Measurements from ENCODE around the gene ELANE. TPM values are rescaled to one million over a fixed set of nuclear protein-coding genes. Genes with fewer than 3 reads are reported as not detected.
A peak's percentile ranks its signal among the peaks of the same experiment; 100 is the strongest.

The ELANE gene
- total and polyA plus RNA-seq, 2 experiments from 2014 or later, result 0.81 to 0.83 TPM

DNA sequence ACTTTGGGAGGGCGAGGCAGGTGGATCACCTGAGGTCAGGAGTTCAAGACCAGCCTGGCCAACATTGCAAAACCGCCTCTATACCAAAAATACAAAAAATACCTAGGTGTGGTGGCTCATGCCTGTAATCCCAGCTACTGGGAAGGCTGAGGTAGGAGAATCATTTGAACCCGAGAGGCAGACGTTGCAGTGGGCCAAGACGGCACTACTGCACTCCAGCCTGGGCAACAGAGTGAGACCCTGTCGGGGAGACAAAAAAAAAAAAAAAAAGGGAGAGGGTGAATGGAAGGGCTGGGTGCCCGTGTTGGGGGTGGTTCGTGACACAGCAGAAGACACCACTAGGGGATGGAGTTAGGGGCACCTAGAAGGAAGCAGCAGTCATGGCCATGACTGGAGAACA, 18.2 kb downstream of the ELANE start:
- WGBS (ENCODE audit: low lambda C conversion rate, missing lambda C conversion rate), result 96% methylated on average over 8 of the region's 8 CpGs
- no peaks in the 10 kb centered on the region for H3K9me2 ChIP-seq (replicated peaks; ENCODE audit: insufficient read depth)
- DNase-seq (ENCODE audit: low spot score), result no peak
- H3K4me3 ChIP-seq, result no peak overlapping the region
- H3K27ac ChIP-seq, result no peak overlapping the region
- H3K4me1 ChIP-seq (ENCODE audit: insufficient read depth), result no peaks in the 10 kb centered on the region
- H3K4me2 ChIP-seq, result no peak overlapping the region
- H3K9me3 ChIP-seq (ENCODE audit: low read depth), result no peaks in the 10 kb centered on the region
- no peaks in the 10 kb centered on the region for H3K27me3 ChIP-seq
- H3K79me2 ChIP-seq, result no peaks in the 10 kb centered on the region
- H3K36me3 ChIP-seq (replicated peaks; ENCODE audit: insufficient read depth, low read depth), result no peaks in the 10 kb centered on the region
- no peak overlapping the region for H2AFZ ChIP-seq
- no peaks in the 10 kb centered on the region for H4K20me1 ChIP-seq (ENCODE audit: insufficient read depth, poor library complexity, severe bottlenecking)
- TF ChIP-seq EZH2 (IDR thresholded peaks at IDR 0.05; ENCODE audit: borderline replicate concordance) (no peak), EZH2phosphoT487 (IDR thresholded peaks at IDR 0.05; ENCODE audit: low read depth, severe bottlenecking, unreplicated experiment) (no peak)
- TF ChIP-seq, protein P1, sequence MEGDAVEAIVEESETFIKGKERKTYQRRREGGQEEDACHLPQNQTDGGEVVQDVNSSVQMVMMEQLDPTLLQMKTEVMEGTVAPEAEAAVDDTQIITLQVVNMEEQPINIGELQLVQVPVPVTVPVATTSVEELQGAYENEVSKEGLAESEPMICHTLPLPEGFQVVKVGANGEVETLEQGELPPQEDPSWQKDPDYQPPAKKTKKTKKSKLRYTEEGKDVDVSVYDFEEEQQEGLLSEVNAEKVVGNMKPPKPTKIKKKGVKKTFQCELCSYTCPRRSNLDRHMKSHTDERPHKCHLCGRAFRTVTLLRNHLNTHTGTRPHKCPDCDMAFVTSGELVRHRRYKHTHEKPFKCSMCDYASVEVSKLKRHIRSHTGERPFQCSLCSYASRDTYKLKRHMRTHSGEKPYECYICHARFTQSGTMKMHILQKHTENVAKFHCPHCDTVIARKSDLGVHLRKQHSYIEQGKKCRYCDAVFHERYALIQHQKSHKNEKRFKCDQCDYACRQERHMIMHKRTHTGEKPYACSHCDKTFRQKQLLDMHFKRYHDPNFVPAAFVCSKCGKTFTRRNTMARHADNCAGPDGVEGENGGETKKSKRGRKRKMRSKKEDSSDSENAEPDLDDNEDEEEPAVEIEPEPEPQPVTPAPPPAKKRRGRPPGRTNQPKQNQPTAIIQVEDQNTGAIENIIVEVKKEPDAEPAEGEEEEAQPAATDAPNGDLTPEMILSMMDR (IDR thresholded peaks at IDR 0.05; ENCODE audit: poor library complexity), result no peak

DNA sequence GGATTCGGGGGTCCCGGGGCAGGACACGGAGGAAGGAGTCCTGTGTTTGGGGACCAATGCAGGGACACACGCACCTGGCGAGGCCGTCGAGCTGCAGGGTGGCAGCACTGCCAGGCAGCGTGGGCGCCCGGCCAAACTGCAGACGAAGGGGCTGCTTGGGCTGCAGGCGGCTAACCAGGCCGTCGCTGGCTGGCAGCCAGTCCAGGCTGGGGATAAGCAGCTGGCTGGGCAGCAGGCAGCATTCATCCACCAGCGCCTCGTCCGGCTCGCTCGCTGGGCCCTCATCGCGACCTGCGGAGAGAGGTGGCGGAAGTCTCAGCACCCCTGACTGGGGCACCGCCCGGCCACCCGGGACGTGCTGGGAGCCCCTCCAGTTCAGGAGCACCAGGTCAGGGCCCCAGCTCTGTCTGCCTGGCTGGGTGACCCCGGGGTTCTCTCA, 18.9 kb downstream of the ELANE start:
- Histone ChIP-seq H3K27me3 (no peaks in the 10 kb centered on the region), H3K9me3 (ENCODE audit: low read depth) (no peaks in the 10 kb centered on the region), H3K27ac (no peak overlapping the region), H3K4me3 (no peak overlapping the region), H3K9me2 (replicated peaks; ENCODE audit: insufficient read depth) (no peaks in the 10 kb centered on the region), H2AFZ (no peak overlapping the region), H4K20me1 (ENCODE audit: insufficient read depth, poor library complexity, severe bottlenecking) (no peaks in the 10 kb centered on the region), H3K36me3 (replicated peaks; ENCODE audit: insufficient read depth, low read depth) (no peaks in the 10 kb centered on the region), H3K4me1 (ENCODE audit: insufficient read depth) (no peaks in the 10 kb centered on the region), H3K79me2 (no peaks in the 10 kb centered on the region), H3K4me2 (no peak overlapping the region)
- no peak for DNase-seq (ENCODE audit: low spot score)
- WGBS (ENCODE audit: low lambda C conversion rate, missing lambda C conversion rate), result 90% methylated on average over 20 of the region's 28 CpGs
- TF ChIP-seq, protein P1 (IDR thresholded peaks at IDR 0.05; ENCODE audit: poor library complexity), result no peak
- TF ChIP-seq EZH2 (IDR thresholded peaks at IDR 0.05; ENCODE audit: borderline replicate concordance) (no peak), EZH2phosphoT487 (IDR thresholded peaks at IDR 0.05; ENCODE audit: low read depth, severe bottlenecking, unreplicated experiment) (no peak)

DNA sequence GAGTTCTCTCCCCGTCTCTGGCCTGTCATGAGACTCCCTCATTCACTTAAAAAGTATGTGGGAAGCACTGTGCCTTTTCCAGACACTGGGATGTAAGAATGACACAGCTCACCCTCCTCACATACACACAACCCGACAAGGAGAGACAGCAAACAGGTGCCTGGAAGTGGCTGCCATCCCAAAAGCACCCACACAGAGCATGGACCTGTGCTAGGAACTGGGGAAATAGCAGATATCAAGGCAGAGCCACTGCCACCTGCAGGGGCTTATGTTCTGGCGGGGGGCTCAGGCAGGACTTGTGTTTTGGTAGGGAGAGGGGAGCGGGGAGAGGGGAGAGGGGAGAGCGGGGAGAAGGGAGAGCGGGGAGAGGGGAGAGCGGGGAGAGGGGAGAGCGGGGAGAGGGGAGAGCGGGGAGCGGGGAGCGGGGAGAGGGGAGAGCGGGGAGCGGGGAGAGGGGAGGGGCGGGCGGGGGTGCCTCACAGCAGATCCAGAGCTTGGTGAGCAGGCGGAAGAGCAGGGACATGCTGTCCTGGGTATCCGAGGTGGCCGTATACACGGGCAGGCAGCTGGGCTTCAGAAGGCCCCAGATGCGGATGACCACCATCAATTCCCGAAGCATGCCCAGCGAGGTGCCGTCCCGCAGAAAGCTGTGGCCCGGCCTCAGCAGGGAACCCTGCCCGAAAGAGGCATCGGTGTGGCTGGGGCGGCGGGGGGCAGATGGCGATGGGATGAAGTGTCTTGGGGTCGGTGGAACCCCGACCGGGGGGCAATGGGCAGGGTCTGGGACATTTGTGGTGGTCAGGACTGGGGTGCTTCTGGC, 19.6 kb downstream of the ELANE start:
- H4K20me1 ChIP-seq (ENCODE audit: insufficient read depth, poor library complexity, severe bottlenecking), result no peaks in the 10 kb centered on the region
- no peaks in the 10 kb centered on the region for H3K9me2 ChIP-seq (replicated peaks; ENCODE audit: insufficient read depth)
- no peak overlapping the region for H3K4me3 ChIP-seq
- peak overlapping the region; percentile 30 for H3K27ac ChIP-seq
- no peak for TF ChIP-seq EZH2phosphoT487 (IDR thresholded peaks at IDR 0.05; ENCODE audit: low read depth, severe bottlenecking, unreplicated experiment)
- TF ChIP-seq, protein P1 (IDR thresholded peaks at IDR 0.05; ENCODE audit: poor library complexity), result no peak
- TF ChIP-seq EZH2 (IDR thresholded peaks at IDR 0.05; ENCODE audit: borderline replicate concordance), result no peak
- H3K27me3 ChIP-seq, result no peaks in the 10 kb centered on the region
- H3K9me3 ChIP-seq (ENCODE audit: low read depth), result no peaks in the 10 kb centered on the region
- WGBS (ENCODE audit: low lambda C conversion rate, missing lambda C conversion rate), result 74% methylated on average over 10 of the region's 33 CpGs
- H3K79me2 ChIP-seq, result no peaks in the 10 kb centered on the region
- H3K36me3 ChIP-seq (replicated peaks; ENCODE audit: insufficient read depth, low read depth), result no peaks in the 10 kb centered on the region
- H2AFZ ChIP-seq, result no peak overlapping the region
- no peaks in the 10 kb centered on the region for H3K4me1 ChIP-seq (ENCODE audit: insufficient read depth)
- H3K4me2 ChIP-seq, result peak overlapping the region; percentile 19
- DNase-seq (ENCODE audit: low spot score), result no peak

Data from hepatocyte (in vitro differentiated cells).